HEK293 (cell line): ENCODE data around the gene APBB1.
A peak's percentile ranks its signal among the peaks of the same experiment; 100 is the strongest.

ENCODE experiments used
- CTCF ChIA-PET: fragments of 350-600 bp; formaldehyde crosslinking; extraction: SDS; loops from one replicate; lab custom pipeline; 2021; ENCODE audit warnings: antibody characterized with exemption; lab: Yijun Ruan, JAX
- POLR2A ChIA-PET: fragments of 300-600 bp; formaldehyde crosslinking; extraction: SDS; loops from one replicate; lab custom pipeline; 2020; ENCODE audit warnings: antibody characterized with exemption, inconsistent platforms; lab: Yijun Ruan, JAX
- H3K27ac ChIP-seq: fragments of 200-500 bp; sonication (Bioruptor generic); 2 replicates; pipeline ENCODE4 v1.5.1; 2014; ENCODE audit warnings: low read depth, low read length, control low read depth, inconsistent platforms; ENCODE audit errors: extremely low read depth
- H3K36me3 ChIP-seq, 2 experiments: fragments of 200-500 bp in 1 of 2; sonication (Bioruptor generic) in 1 of 2; 1 replicate in 1 of 2; 2 replicates in 1 of 2; pipeline ENCODE4 v1.5.1; 2014 to 2017; ENCODE audit warnings: inconsistent platforms in 2 of 2, low read length in 2 of 2; ENCODE audit not compliant: control insufficient read depth in 2 of 2, insufficient read depth in 1 of 2
- H3K4me1 ChIP-seq: fragments of 200-500 bp; sonication (Bioruptor generic); 2 replicates; pipeline ENCODE4 v1.5.1; 2014; ENCODE audit warnings: mild to moderate bottlenecking, low read length, inconsistent platforms; ENCODE audit not compliant: control insufficient read depth, insufficient read depth
- H3K4me3 ChIP-seq: 2 replicates; pipeline ENCODE4 v1.5.1; 2011; ENCODE audit warnings: low read depth, mild to moderate bottlenecking, control low read depth, low read length, moderate library complexity
- H3K9me3 ChIP-seq: fragments of 200-500 bp; sonication (Bioruptor generic); 2 replicates; pipeline ENCODE4 v1.5.1; 2014; ENCODE audit warnings: low read depth, low read length, inconsistent platforms; ENCODE audit not compliant: control insufficient read depth, insufficient read depth
- GFI1B ChIP-seq: fragments of 450-650 bp; formaldehyde crosslinking; IDR thresholded peaks from 2 replicates; pipeline ENCODE4 v1.5.1; 2016; ENCODE audit warnings: missing biosample characterization, missing genetic modification characterization
- OSR2 ChIP-seq: fragments of 450-650 bp; formaldehyde crosslinking; IDR thresholded peaks from 2 replicates; pipeline ENCODE4 v1.5.1; 2016; ENCODE audit warnings: missing biosample characterization, missing genetic modification characterization
- ZBTB17 ChIP-seq: fragments of 450-650 bp; formaldehyde crosslinking; IDR thresholded peaks from 2 replicates; pipeline ENCODE4 v1.5.1; 2016; ENCODE audit warnings: missing biosample characterization, missing genetic modification characterization
- ZBTB7A ChIP-seq: fragments of 450-650 bp; formaldehyde crosslinking; IDR thresholded peaks from 2 replicates; pipeline ENCODE4 v1.5.1; 2016; ENCODE audit warnings: low read depth, missing biosample characterization, missing genetic modification characterization
- ZNF140 ChIP-seq: fragments of 450-650 bp; formaldehyde crosslinking; IDR thresholded peaks from 2 replicates; pipeline ENCODE4 v1.5.1; 2016; ENCODE audit warnings: missing biosample characterization, missing genetic modification characterization
- ZNF146 ChIP-seq: fragments of 450-650 bp; formaldehyde crosslinking; IDR thresholded peaks from 2 replicates; pipeline ENCODE4 v1.5.1; 2016; ENCODE audit warnings: missing biosample characterization, missing genetic modification characterization
- ZNF157 ChIP-seq: fragments of 450-650 bp; formaldehyde crosslinking; IDR thresholded peaks from 2 replicates; pipeline ENCODE4 v1.5.1; 2016; ENCODE audit warnings: missing biosample characterization, missing genetic modification characterization
- ZNF174 ChIP-seq: fragments of 450-650 bp; formaldehyde crosslinking; IDR thresholded peaks from 2 replicates; pipeline ENCODE4 v1.5.0; 2017; ENCODE audit warnings: missing biosample characterization, mild to moderate bottlenecking, missing genetic modification characterization
- ZNF19 ChIP-seq: fragments of 450-650 bp; formaldehyde crosslinking; IDR thresholded peaks from 2 replicates; pipeline ENCODE4; 2016; ENCODE audit warnings: missing biosample characterization, missing genetic modification characterization, low read depth
- ZNF23 ChIP-seq: fragments of 450-650 bp; formaldehyde crosslinking; IDR thresholded peaks from 2 replicates; pipeline ENCODE4 v1.5.1; 2016; ENCODE audit warnings: missing biosample characterization, missing genetic modification characterization, borderline replicate concordance
- ZNF266 ChIP-seq: fragments of 450-650 bp; formaldehyde crosslinking; IDR thresholded peaks from 2 replicates; pipeline ENCODE4 v1.5.1; 2016; ENCODE audit warnings: missing biosample characterization, missing genetic modification characterization, low read depth
- ZNF394 ChIP-seq: fragments of 450-650 bp; formaldehyde crosslinking; IDR thresholded peaks from 2 replicates; pipeline ENCODE4 v1.5.1; 2016; ENCODE audit warnings: missing biosample characterization, missing genetic modification characterization, mild to moderate bottlenecking, moderate library complexity, borderline replicate concordance
- ZNF426 ChIP-seq: fragments of 450-650 bp; formaldehyde crosslinking; IDR thresholded peaks from 2 replicates; pipeline ENCODE4 v1.5.1; 2017; ENCODE audit warnings: missing biosample characterization, missing genetic modification characterization, mild to moderate bottlenecking, inconsistent platforms, moderate library complexity
- ZNF510 ChIP-seq: fragments of 450-650 bp; formaldehyde crosslinking; IDR thresholded peaks from 2 replicates; pipeline ENCODE4 v1.5.1; 2018; ENCODE audit warnings: mild to moderate bottlenecking, missing genetic modification characterization, missing biosample characterization; ENCODE audit not compliant: insufficient replicate concordance
- ZNF530 ChIP-seq: fragments of 450-650 bp; formaldehyde crosslinking; IDR thresholded peaks from 2 replicates; pipeline ENCODE4 v1.5.1; 2016; ENCODE audit warnings: low read depth, missing biosample characterization, missing genetic modification characterization
- ZNF544 ChIP-seq: fragments of 450-650 bp; formaldehyde crosslinking; IDR thresholded peaks from 2 replicates; pipeline ENCODE4 v1.5.0; 2017; ENCODE audit warnings: missing biosample characterization, missing genetic modification characterization
- ZNF555 ChIP-seq: fragments of 450-650 bp; formaldehyde crosslinking; conservative IDR thresholded peaks from 2 replicates; pipeline ENCODE4 v1.5.1; 2017; ENCODE audit warnings: missing biosample characterization, mild to moderate bottlenecking, missing genetic modification characterization, inconsistent platforms
- ZNF610 ChIP-seq: fragments of 450-650 bp; formaldehyde crosslinking; IDR thresholded peaks from 2 replicates; pipeline ENCODE4 v1.5.1; 2016; ENCODE audit warnings: missing biosample characterization, missing genetic modification characterization, borderline replicate concordance
- ZNF837 ChIP-seq: fragments of 450-650 bp; formaldehyde crosslinking; IDR thresholded peaks from 2 replicates; pipeline ENCODE4 v1.5.1; 2016; ENCODE audit warnings: missing biosample characterization, missing genetic modification characterization
- ZSCAN30 ChIP-seq: fragments of 450-650 bp; IDR thresholded peaks from 2 replicates; pipeline ENCODE4 v1.5.1; 2018; ENCODE audit warnings: missing biosample characterization, mild to moderate bottlenecking, missing genetic modification characterization, moderate library complexity
- TF ChIP-seq, protein P1 (sequence below): fragments of 450-650 bp; formaldehyde crosslinking; IDR thresholded peaks from 2 replicates; pipeline ENCODE4 v1.5.1; 2016; ENCODE audit warnings: missing biosample characterization, missing genetic modification characterization
- TF ChIP-seq, protein P2 (sequence below): fragments of 450-650 bp; formaldehyde crosslinking; IDR thresholded peaks from 2 replicates; pipeline ENCODE4 v1.5.1; 2017; ENCODE audit warnings: missing biosample characterization, mild to moderate bottlenecking, missing genetic modification characterization, moderate library complexity

The APBB1 gene

DNA sequence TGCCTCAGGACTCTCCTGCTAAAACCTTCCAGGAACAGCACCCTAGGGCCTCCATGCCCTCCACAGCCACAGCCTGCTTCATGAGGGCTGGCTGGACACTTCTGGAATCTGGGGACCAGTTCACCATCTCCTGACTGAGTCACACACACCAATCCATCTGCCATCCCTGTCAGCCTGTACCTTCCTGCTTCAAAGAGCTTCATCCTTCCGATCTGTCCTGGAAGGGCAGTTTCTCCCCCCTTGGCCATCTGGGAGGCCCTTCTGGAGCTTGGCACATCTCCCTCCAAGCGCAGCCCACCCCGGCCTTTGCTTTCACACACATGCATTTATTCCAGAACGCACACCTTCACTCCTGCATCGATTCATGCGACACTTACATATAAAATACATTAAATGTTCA, 13.0 kb downstream of the APBB1 start:
- no peaks in the 10 kb centered on the region for H3K4me1 ChIP-seq
- no peak overlapping the region for H3K4me3 ChIP-seq
- POLR2A ChIA-PET: no interaction called here
- H3K36me3 ChIP-seq: peaks cover 0 to 68% of the 10 kb centered on the region in 2 experiments; a peak in 1 of 3 replicates
- H3K9me3 ChIP-seq: no peaks in the 10 kb centered on the region
- H3K27ac ChIP-seq: no peak overlapping the region
- CTCF ChIA-PET: interaction anchor here (0.5 to 1.7 kb wide), 6 partner anchors 12 to 349 kb away, joined by 3 to 5 read pairs (median 3); partner anchors contain the start of gene MRPL17
- TF ChIP-seq ZBTB17 (no peak), ZNF23 (tag by site-specific recombination) (no peak), ZNF146 (tag by site-specific recombination) (no peak), ZNF544 (tag by site-specific recombination) (no peak), ZNF394 (no peak), ZNF555 (tag by site-specific recombination) (no peak), ZNF174 (tag by site-specific recombination) (no peak), ZNF837 (no peak), GFI1B (no peak), ZNF157 (tag by site-specific recombination) (no peak), ZNF426 (tag by site-specific recombination) (no peak), OSR2 (tag by site-specific recombination) (no peak), ZNF610 (tag by site-specific recombination) (no peak), ZSCAN30 (no peak), ZNF510 (tag by site-specific recombination) (no peak), ZNF266 (tag by site-specific recombination) (no peak), ZNF19 (tag by site-specific recombination) (no peak), ZNF530 (no peak), ZNF140 (tag by site-specific recombination) (no peak)
- TF ChIP-seq, protein P1, sequence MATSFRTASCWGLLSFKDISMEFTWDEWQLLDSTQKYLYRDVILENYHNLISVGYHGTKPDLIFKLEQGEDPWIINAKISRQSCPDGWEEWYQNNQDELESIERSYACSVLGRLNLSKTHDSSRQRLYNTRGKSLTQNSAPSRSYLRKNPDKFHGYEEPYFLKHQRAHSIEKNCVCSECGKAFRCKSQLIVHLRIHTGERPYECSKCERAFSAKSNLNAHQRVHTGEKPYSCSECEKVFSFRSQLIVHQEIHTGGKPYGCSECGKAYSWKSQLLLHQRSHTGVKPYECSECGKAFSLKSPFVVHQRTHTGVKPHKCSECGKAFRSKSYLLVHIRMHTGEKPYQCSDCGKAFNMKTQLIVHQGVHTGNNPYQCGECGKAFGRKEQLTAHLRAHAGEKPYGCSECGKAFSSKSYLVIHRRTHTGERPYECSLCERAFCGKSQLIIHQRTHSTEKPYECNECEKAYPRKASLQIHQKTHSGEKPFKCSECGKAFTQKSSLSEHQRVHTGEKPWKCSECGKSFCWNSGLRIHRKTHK (tag by site-specific recombination): no peak

DNA sequence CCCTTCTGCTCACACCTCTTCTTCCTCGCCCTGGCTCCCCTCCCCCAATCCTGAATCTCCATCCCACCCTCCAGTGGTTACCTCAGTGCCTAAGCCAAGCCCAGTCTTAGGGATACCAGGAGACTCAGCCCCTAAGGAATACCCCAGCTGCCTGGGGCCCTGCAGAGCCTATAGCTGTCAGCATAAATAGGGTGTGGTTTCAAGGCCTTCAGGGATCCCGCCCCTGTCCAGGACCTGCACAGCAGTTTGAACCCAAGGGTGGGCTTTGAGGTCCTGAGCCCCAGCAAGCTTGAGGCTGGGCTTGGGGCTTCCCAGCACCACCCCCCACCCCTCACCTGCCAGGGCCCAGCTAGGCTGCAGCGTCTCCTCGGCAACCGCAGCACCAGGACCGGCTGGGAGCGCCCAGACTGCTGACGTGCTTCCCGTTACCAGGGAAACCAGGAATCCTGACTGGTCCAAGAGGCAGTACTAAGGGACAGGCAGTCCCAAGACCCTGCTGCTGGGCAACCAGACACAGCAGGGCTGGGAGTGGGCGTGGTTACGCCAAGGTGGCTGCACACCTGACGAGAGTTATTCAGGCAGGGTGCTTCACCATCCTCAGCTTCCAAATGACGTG, 13.7 kb downstream of the APBB1 start:
- H3K36me3 ChIP-seq: peaks cover 0 to 66% of the 10 kb centered on the region in 2 experiments; a peak in 1 of 3 replicates
- no peak overlapping the region for H3K27ac ChIP-seq
- TF ChIP-seq, protein P2, sequence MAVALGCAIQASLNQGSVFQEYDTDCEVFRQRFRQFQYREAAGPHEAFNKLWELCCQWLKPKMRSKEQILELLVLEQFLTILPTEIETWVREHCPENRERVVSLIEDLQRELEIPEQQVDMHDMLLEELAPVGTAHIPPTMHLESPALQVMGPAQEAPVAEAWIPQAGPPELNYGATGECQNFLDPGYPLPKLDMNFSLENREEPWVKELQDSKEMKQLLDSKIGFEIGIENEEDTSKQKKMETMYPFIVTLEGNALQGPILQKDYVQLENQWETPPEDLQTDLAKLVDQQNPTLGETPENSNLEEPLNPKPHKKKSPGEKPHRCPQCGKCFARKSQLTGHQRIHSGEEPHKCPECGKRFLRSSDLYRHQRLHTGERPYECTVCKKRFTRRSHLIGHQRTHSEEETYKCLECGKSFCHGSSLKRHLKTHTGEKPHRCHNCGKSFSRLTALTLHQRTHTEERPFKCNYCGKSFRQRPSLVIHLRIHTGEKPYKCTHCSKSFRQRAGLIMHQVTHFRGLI (tag by site-specific recombination): 0 out of 2 replicates have a peak, but pooled peaks have one; percentile 8
- no peak for TF ChIP-seq ZBTB7A (tag by site-specific recombination)
- no peaks in the 10 kb centered on the region for H3K4me1 ChIP-seq
- no peaks in the 10 kb centered on the region for H3K9me3 ChIP-seq
- ChIA-PET CTCF (interaction anchor here (1.0 to 1.7 kb wide), 3 partner anchors 27 to 126 kb away, joined by 3 to 5 read pairs (median 3); no protein-coding TSS in a partner anchor), POLR2A (no interaction called here)
- no peak overlapping the region for H3K4me3 ChIP-seq
